ENCODE measurements around the gene WDR86. TPM values are rescaled to one million over a fixed set of nuclear protein-coding genes. Genes with fewer than 3 reads are reported as not detected.

Gene WDR86
- total RNA-seq, 4 donors from 2014 or later = 5.4 to 11.8 (median 9.6) TPM

DNA sequence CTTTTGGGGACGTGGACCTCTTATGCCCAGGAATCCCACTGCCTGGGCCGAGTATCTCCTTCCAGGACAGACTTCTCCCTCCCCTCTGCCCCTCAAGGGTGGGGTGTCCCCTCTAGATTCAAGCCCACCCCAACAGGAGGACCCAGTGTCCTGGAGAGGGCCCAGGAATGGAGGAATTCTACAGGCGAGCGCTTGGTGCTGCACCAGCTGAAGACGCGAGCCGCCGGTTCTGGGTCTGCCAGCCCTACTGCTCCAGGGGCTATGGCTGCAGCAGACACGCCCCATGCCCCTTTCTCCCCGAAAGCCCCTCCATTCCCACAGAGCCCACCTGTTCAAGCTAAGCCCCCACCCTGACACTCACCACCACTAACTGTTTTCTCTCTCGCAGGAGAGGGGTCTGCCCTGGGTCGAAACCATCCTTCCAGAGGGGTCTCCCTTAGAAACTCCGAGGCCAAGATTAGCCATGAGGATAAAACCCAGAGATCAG is 21.5 kb upstream of the WDR86 start:
- intact Hi-C loops (cut with DNase I) = no loop called here
- Histone ChIP-seq H3K27ac (replicated peaks in 1 of 4) (no peak overlapping the region), H3K27me3 (peaks cover 0 to 4% (median 0%) of the 10 kb centered on the region in 4 donors), H3K4me3 (no peak overlapping the region), H3K4me1 (peaks cover 3 to 21% (median 14%) of the 10 kb centered on the region in 4 donors), H3K36me3 (no peaks in the 10 kb centered on the region), H3K9me3 (no peaks in the 10 kb centered on the region)
- no peak for DNase-seq (ENCODE audit: extremely low spot score)
- no peak for TF ChIP-seq EP300 (IDR thresholded peaks at IDR 0.05)
- TF ChIP-seq POLR2A (IDR thresholded peaks at IDR 0.05; ENCODE audit: low read depth) = no peak
- no peak for TF ChIP-seq POLR2AphosphoS5 (IDR thresholded peaks at IDR 0.05)
- TF ChIP-seq, protein P1, sequence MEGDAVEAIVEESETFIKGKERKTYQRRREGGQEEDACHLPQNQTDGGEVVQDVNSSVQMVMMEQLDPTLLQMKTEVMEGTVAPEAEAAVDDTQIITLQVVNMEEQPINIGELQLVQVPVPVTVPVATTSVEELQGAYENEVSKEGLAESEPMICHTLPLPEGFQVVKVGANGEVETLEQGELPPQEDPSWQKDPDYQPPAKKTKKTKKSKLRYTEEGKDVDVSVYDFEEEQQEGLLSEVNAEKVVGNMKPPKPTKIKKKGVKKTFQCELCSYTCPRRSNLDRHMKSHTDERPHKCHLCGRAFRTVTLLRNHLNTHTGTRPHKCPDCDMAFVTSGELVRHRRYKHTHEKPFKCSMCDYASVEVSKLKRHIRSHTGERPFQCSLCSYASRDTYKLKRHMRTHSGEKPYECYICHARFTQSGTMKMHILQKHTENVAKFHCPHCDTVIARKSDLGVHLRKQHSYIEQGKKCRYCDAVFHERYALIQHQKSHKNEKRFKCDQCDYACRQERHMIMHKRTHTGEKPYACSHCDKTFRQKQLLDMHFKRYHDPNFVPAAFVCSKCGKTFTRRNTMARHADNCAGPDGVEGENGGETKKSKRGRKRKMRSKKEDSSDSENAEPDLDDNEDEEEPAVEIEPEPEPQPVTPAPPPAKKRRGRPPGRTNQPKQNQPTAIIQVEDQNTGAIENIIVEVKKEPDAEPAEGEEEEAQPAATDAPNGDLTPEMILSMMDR (IDR thresholded peaks at IDR 0.05) = no peak
- 97% methylated on average over 5 of the region's 13 CpGs for WGBS

DNA sequence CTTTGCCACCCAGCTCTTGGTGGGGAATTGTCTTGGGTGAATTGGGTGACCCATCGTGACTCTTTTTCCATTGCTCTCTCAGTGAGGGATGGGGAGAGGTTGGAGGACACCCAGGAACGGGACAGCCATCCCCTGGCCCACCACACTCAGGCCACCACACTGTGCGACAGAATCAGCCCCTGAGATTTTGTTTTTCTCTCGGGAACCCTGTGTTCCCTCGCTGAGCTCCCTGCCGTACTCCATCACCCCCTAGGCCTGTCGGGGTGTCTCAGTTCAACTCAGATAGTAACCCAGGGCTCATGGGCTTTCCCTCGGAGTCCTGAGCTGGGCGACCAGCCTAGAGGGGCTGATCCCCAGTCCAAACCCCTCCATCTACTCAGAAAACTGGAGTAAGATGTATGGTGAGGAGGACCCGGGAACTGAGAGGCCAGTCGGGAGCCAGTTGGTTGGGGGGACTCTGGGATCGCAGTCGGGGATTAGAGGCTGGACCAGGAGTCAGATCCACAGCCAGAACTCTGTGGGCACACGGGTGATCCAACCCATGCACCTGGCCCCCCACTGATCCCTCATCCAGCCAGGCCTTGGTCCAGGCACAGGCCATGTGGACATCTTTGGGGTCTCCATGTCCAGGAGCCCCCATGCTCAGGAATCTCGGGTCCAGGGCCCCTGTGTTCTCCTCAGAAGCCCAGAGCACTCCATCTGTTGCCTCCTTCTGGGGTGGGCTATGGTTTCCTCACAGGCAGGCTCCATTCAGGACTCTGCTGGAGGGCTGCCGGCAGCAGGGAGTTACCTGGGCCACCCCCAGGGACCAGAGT is 20.8 kb upstream of the WDR86 start:
- DNase-seq (ENCODE audit: extremely low spot score) = no peak
- Histone ChIP-seq H3K27me3 (peaks cover 0 to 4% (median 0%) of the 10 kb centered on the region in 4 donors), H3K27ac (replicated peaks in 1 of 4) (no peak overlapping the region), H3K4me1 (peaks cover 3 to 28% (median 19%) of the 10 kb centered on the region in 4 donors), H3K9me3 (no peaks in the 10 kb centered on the region), H3K36me3 (no peaks in the 10 kb centered on the region), H3K4me3 (no peak overlapping the region)
- TF ChIP-seq, protein P1 (IDR thresholded peaks at IDR 0.05) = no peak
- no peak for TF ChIP-seq EP300 (IDR thresholded peaks at IDR 0.05)
- no peak for TF ChIP-seq POLR2AphosphoS5 (IDR thresholded peaks at IDR 0.05)
- no peak for TF ChIP-seq POLR2A (IDR thresholded peaks at IDR 0.05; ENCODE audit: low read depth)
- 94% methylated on average over 10 of the region's 16 CpGs for WGBS
- intact Hi-C loops (cut with DNase I) = no loop called here

DNA sequence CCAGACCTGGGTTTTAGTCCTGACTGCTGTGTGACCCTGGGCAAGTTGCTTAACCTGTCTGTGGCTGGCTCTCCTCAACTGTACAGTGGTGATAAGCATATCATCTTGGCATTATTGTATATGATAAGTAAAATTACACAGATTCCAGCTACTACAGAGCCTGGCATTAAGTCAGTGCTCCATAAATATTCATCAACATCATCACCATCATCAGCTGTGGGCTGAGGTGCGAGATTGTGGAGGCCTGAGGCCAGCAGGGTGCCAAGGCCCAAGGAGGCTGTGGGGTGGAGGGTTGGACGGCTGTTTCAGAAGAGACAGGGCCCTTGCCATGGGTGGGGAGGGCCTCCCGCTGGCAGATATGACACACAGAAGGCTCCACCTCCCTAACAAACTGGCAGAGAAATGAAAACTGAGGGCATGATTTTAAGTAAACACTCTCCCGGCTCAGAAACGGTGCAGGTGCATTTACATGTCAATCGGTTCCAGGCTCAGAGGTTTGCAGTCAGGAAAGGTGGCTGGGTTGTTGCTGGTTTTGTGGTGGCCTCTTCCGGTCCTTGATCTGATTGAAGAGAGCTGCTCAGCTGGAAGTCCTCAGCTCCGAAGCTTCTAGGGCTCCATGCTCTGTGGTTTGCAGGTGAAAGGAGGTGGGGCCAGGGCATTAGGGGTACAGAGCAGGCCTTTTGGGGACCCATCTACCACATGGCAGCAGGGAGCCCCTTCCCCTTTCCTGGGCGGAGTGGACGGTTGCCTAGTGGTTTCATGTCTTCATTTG is 19.9 kb upstream of the WDR86 start:
- intact Hi-C loops (cut with DNase I) = no loop called here
- Histone ChIP-seq H3K36me3 (no peaks in the 10 kb centered on the region), H3K4me3 (no peak overlapping the region), H3K4me1 (peaks cover 3 to 31% (median 20%) of the 10 kb centered on the region in 4 donors), H3K27ac (replicated peaks in 1 of 4) (no peak overlapping the region), H3K9me3 (no peaks in the 10 kb centered on the region), H3K27me3 (peaks cover 0 to 4% (median 0%) of the 10 kb centered on the region in 4 donors)
- no peak for TF ChIP-seq POLR2A (IDR thresholded peaks at IDR 0.05; ENCODE audit: low read depth)
- TF ChIP-seq, protein P1 (IDR thresholded peaks at IDR 0.05) = no peak
- no peak for TF ChIP-seq POLR2AphosphoS5 (IDR thresholded peaks at IDR 0.05)
- TF ChIP-seq EP300 (IDR thresholded peaks at IDR 0.05) = no peak
- no peak for DNase-seq (ENCODE audit: extremely low spot score)
- WGBS = 65% methylated on average over 8 of the region's 10 CpGs

DNA sequence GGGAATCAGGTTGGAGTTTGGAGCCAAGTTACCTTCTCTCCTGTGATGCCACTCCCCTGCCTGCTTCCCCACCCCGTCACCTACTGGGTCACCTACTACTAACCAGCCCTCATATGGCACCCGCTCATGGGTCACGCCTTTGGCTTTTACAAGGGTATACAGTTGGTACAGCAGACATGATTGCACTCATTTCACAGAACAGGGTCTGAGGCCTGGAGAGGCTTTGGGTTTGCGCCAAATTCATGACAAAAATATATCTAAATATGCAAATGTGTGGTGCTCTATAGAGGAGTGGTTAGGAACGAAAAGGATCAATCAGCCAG is 19.4 kb upstream of the WDR86 start:
- intact Hi-C loops (cut with DNase I) = no loop called here
- Histone ChIP-seq H3K4me1 (peaks cover 3 to 31% (median 20%) of the 10 kb centered on the region in 4 donors), H3K36me3 (no peaks in the 10 kb centered on the region), H3K27ac (replicated peaks in 1 of 4) (peak overlapping the region in 1 of 4 donors; percentile 5), H3K9me3 (no peaks in the 10 kb centered on the region), H3K4me3 (no peak overlapping the region), H3K27me3 (peaks cover 0 to 4% (median 0%) of the 10 kb centered on the region in 4 donors)
- TF ChIP-seq POLR2AphosphoS5 (IDR thresholded peaks at IDR 0.05) = no peak
- TF ChIP-seq POLR2A (IDR thresholded peaks at IDR 0.05; ENCODE audit: low read depth) = no peak
- TF ChIP-seq EP300 (IDR thresholded peaks at IDR 0.05) = no peak
- TF ChIP-seq, protein P1 (IDR thresholded peaks at IDR 0.05) = no peak
- 92% methylated on average over 5 of the region's 5 CpGs for WGBS
- DNase-seq (ENCODE audit: extremely low spot score) = no peak

All from esophagus muscularis mucosa (tissue), 4 donors.